PFSK-1 (cell line): Measurements from ENCODE around the gene DPH7.

Experiments
- FOXP2 ChIP-seq: optimal IDR thresholded peaks from 2 replicates; pipeline ENCODE3; 2011; ENCODE audit warnings: borderline replicate concordance, control low read depth, inconsistent platforms; ENCODE audit not compliant: insufficient read depth; ENCODE audit errors: extremely low read length, extremely low read depth
- POLR2AphosphoS5 ChIP-seq: IDR thresholded peaks from 2 replicates; pipeline ENCODE4 v1.6.1; 2012; ENCODE audit warnings: low read depth, mild to moderate bottlenecking, control low read depth, low read length, moderate library complexity
- SIN3A ChIP-seq: IDR thresholded peaks from 2 replicates; pipeline ENCODE4 v1.6.1; 2012; ENCODE audit warnings: mild to moderate bottlenecking, low read length, moderate library complexity, borderline replicate concordance; ENCODE audit not compliant: insufficient read depth
- TAF1 ChIP-seq: IDR thresholded peaks from 2 replicates; pipeline ENCODE4 v1.6.1; 2012; ENCODE audit warnings: low read length, control low read depth, borderline replicate concordance; ENCODE audit not compliant: insufficient read depth
- TF ChIP-seq, protein P1 (sequence below), 2 experiments: IDR thresholded peaks; 2 replicates each; pipeline versions ENCODE4 v1.6.1 to v1.8.0; 2011 to 2012; ENCODE audit warnings: low read depth in 2 of 2, low read length in 2 of 2, control low read depth in 1 of 2, inconsistent platforms in 1 of 2, mild to moderate bottlenecking in 1 of 2, moderate library complexity in 1 of 2; ENCODE audit not compliant: insufficient read depth in 1 of 2

- TF ChIP-seq SIN3A, result no peak
- TF ChIP-seq, protein P1, sequence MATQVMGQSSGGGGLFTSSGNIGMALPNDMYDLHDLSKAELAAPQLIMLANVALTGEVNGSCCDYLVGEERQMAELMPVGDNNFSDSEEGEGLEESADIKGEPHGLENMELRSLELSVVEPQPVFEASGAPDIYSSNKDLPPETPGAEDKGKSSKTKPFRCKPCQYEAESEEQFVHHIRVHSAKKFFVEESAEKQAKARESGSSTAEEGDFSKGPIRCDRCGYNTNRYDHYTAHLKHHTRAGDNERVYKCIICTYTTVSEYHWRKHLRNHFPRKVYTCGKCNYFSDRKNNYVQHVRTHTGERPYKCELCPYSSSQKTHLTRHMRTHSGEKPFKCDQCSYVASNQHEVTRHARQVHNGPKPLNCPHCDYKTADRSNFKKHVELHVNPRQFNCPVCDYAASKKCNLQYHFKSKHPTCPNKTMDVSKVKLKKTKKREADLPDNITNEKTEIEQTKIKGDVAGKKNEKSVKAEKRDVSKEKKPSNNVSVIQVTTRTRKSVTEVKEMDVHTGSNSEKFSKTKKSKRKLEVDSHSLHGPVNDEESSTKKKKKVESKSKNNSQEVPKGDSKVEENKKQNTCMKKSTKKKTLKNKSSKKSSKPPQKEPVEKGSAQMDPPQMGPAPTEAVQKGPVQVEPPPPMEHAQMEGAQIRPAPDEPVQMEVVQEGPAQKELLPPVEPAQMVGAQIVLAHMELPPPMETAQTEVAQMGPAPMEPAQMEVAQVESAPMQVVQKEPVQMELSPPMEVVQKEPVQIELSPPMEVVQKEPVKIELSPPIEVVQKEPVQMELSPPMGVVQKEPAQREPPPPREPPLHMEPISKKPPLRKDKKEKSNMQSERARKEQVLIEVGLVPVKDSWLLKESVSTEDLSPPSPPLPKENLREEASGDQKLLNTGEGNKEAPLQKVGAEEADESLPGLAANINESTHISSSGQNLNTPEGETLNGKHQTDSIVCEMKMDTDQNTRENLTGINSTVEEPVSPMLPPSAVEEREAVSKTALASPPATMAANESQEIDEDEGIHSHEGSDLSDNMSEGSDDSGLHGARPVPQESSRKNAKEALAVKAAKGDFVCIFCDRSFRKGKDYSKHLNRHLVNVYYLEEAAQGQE (IDR thresholded peaks at IDR 0.05; ENCODE audit: insufficient read depth in 1 of 2, low read depth in 2 of 2, low read length in 2 of 2), result no peak
- no peak for TF ChIP-seq TAF1
- TF ChIP-seq POLR2AphosphoS5, result no peak
- no peak for TF ChIP-seq FOXP2
These were observed 63.4 kb downstream of the DPH7 start for GRCh38 chr9:137515338-137515724.
